GM23338 (cell line): ENCODE data around the gene FOXI2. TPM values are rescaled to one million over a fixed set of nuclear protein-coding genes. Genes with fewer than 3 reads are reported as not detected.
A peak's percentile ranks its signal among the peaks of the same experiment; 100 is the strongest.

ENCODE experiments used
- ATAC-seq: fragments of 200-7000 bp; cut with Tn5 transposase; 3 replicates; pipeline ENCODE4 v1.9.1; 2020
- DNase-seq: peaks from one replicate; pipeline ENCODE4 v3.0.0-alpha.2; 2015; ENCODE audit warnings: low spot score
- H2AFZ ChIP-seq: fragments of 200-600 bp; sonication (generic); 2 replicates; pipeline ENCODE4 v1.8.0; 2016; ENCODE audit warnings: antibody characterized with exemption, mild to moderate bottlenecking, moderate library complexity
- H3F3A ChIP-seq: fragments of 200-600 bp; sonication (generic); replicated peaks from 2 replicates; pipeline ENCODE4 v1.8.0; 2017; ENCODE audit warnings: antibody characterized with exemption, mixed run types, low read depth
- H3K27ac ChIP-seq: fragments of 200-600 bp; sonication (generic); 2 replicates; pipeline ENCODE4 v1.6.1; 2016; ENCODE audit warnings: low read depth
- H3K27me3 ChIP-seq: fragments of 200-600 bp; sonication (generic); 2 replicates; pipeline ENCODE4 v1.8.0; 2016; ENCODE audit warnings: mild to moderate bottlenecking, mixed run types, moderate library complexity; ENCODE audit not compliant: insufficient read depth
- H3K36me3 ChIP-seq: fragments of 200-600 bp; sonication (generic); 2 replicates; pipeline ENCODE4 v1.8.0; 2016; ENCODE audit warnings: mild to moderate bottlenecking; ENCODE audit not compliant: insufficient read depth
- H3K4me1 ChIP-seq: fragments of 200-600 bp; sonication (generic); 2 replicates; pipeline ENCODE4 v1.8.0; 2016; ENCODE audit warnings: mild to moderate bottlenecking, moderate library complexity; ENCODE audit not compliant: insufficient read depth
- H3K4me2 ChIP-seq: fragments of 200-600 bp; sonication (generic); 2 replicates; pipeline ENCODE4 v1.7.1; 2017; ENCODE audit warnings: mixed run types
- H3K4me3 ChIP-seq: fragments of 200-600 bp; sonication (generic); 2 replicates; pipeline ENCODE4 v1.6.1; 2016; ENCODE audit warnings: mixed run types
- H3K79me2 ChIP-seq: fragments of 200-600 bp; sonication (generic); replicated peaks from 2 replicates; pipeline ENCODE4 v1.8.0; 2017; ENCODE audit warnings: mild to moderate bottlenecking; ENCODE audit not compliant: insufficient read depth
- H3K9me2 ChIP-seq: fragments of 200-600 bp; sonication (generic); 2 replicates; pipeline ENCODE4 v1.8.0; 2017; ENCODE audit not compliant: insufficient read depth
- H4K20me1 ChIP-seq: fragments of 200-600 bp; sonication (generic); replicated peaks from 2 replicates; pipeline ENCODE4 v1.8.0; 2017; ENCODE audit warnings: mild to moderate bottlenecking; ENCODE audit not compliant: insufficient read depth
- H3K27ac Mint-ChIP-seq: 2 replicates; pipeline ENCODE4 v1.8.0; 2020; ENCODE audit warnings: inconsistent platforms, mild to moderate bottlenecking, moderate library complexity, mixed read lengths
- H3K27me3 Mint-ChIP-seq: 3 replicates; pipeline ENCODE4 v1.8.0; 2022; ENCODE audit warnings: low read depth, mild to moderate bottlenecking, moderate library complexity, mixed read lengths, inconsistent platforms; ENCODE audit not compliant: insufficient read depth, poor library complexity
- H3K36me3 Mint-ChIP-seq: 3 replicates; pipeline ENCODE4 v1.8.0; 2021; ENCODE audit warnings: low read depth, mild to moderate bottlenecking, inconsistent platforms, moderate library complexity, mixed read lengths
- H3K4me1 Mint-ChIP-seq: 3 replicates; pipeline ENCODE4 v1.8.0; 2020; ENCODE audit warnings: mild to moderate bottlenecking, inconsistent platforms, mixed read lengths
- H3K4me3 Mint-ChIP-seq: 3 replicates; pipeline ENCODE4 v1.8.0; 2021; ENCODE audit warnings: moderate library complexity, mild to moderate bottlenecking, inconsistent platforms, mixed read lengths
- H3K9me3 Mint-ChIP-seq: 3 replicates; pipeline ENCODE4 v1.8.0; 2020; ENCODE audit warnings: moderate library complexity, mild to moderate bottlenecking, inconsistent platforms, mixed read lengths
- CREB1 ChIP-seq: fragments of 250-450 bp; sonication (Bioruptor Pico); IDR thresholded peaks from 2 replicates; pipeline ENCODE4 v1.5.0; 2020; ENCODE audit warnings: low read depth, mild to moderate bottlenecking, moderate library complexity
- CTCF ChIP-seq, 2 experiments: fragments of 200-600 bp in 1 of 2; sonication (generic) in 1 of 2; conservative IDR thresholded peaks; 2 replicates each; pipeline versions ENCODE4 v1.5.1 to v1.6.1; 2016 to 2017; ENCODE audit warnings: antibody characterized with exemption in 2 of 2, low read depth in 2 of 2, mild to moderate bottlenecking in 2 of 2, moderate library complexity in 1 of 2
- ETS1 ChIP-seq: IDR thresholded peaks from 2 replicates; pipeline ENCODE4 v1.6.1; 2016; ENCODE audit warnings: antibody characterized with exemption
- NANOG ChIP-seq: IDR thresholded peaks from 2 replicates; pipeline ENCODE4 v1.6.1; 2016; ENCODE audit warnings: antibody characterized with exemption, borderline replicate concordance
- POLR2AphosphoS5 ChIP-seq: IDR thresholded peaks from 2 replicates; pipeline ENCODE4 v1.6.1; 2016; ENCODE audit warnings: antibody characterized with exemption, low read depth
- STAT1 ChIP-seq: IDR thresholded peaks from one replicate; pipeline ENCODE4 v1.6.1; 2016; ENCODE audit warnings: antibody characterized with exemption; ENCODE audit not compliant: unreplicated experiment
- ZNF331 ChIP-seq: fragments of 250-450 bp; sonication (Bioruptor Pico); IDR thresholded peaks from 2 replicates; pipeline ENCODE4 v1.5.0; 2020; ENCODE audit warnings: low read depth, mild to moderate bottlenecking, moderate library complexity
- polyA plus RNA-seq: library from polyadenylated mRNA; unstranded; fragments of >200 nt; fragmentation: Nextera tagmentation; extraction: Ambion mirVana; gene quantifications from 2 replicates; pipeline ENCODE4 v1.2.1, GENCODE V29; 2016
- total RNA-seq: library from RNA; depleted of rRNA; stranded (reverse); fragments of >200 nt; shearing (Covaris generic); gene quantifications from 2 replicates; pipeline ENCODE4 v1.2.3, GENCODE V29; 2014
- TF ChIP-seq, protein P1 (sequence below): IDR thresholded peaks from one replicate; pipeline ENCODE4 v1.6.1; 2018; ENCODE audit warnings: antibody characterized with exemption; ENCODE audit not compliant: unreplicated experiment

The FOXI2 gene
- total and polyA plus RNA-seq, 2 experiments from 2014 or later = 0.74 to 1.3 TPM

DNA sequence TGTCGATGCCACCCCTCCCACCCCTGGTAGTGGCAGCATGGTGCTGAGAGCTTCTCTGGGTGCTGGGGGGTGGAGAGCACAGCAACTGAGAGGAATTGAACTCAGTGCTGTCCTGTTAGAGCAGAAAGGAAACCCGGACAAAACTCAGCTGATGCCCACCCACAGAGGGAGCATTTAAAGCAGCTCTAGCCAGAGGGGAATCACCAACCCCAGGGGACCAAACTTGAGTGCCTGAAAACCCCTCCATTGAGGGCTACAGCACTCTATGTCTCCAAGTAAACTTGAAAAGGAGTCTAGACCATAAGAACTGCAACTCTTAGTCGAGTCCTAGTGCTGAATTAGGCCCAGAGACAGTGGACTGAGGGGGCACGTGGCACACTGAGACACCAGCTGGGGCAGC, 16.8 kb upstream of the FOXI2 start:
- ATAC-seq (peak; percentile 23; the same call in 1 of the 3 replicates), DNase-seq (no peak)
- Mint-ChIP-seq H3K27me3 (peaks cover 5% of the 10 kb centered on the region), H3K4me1 (no peaks in the 10 kb centered on the region; the same call in 2 of the 3 replicates), H3K27ac (no peak overlapping the region), H3K36me3 (no peaks in the 10 kb centered on the region), H3K9me3 (no peaks in the 10 kb centered on the region; the same call in 2 of the 3 replicates), H3K4me3 (no peak overlapping the region)
- Histone ChIP-seq H3K4me1 (no peaks in the 10 kb centered on the region), H3K27me3 (no peaks in the 10 kb centered on the region), H3K9me2 (peaks cover 3% of the 10 kb centered on the region; the same call in 1 of the 2 replicates), H2AFZ (no peak overlapping the region; the same call in 1 of the 2 replicates), H3F3A (no peaks in the 10 kb centered on the region), H3K4me3 (no peak overlapping the region), H4K20me1 (no peaks in the 10 kb centered on the region), H3K4me2 (no peak overlapping the region), H3K27ac (no peak overlapping the region), H3K36me3 (no peaks in the 10 kb centered on the region), H3K79me2 (no peaks in the 10 kb centered on the region)
- TF ChIP-seq ETS1 = no peak
- TF ChIP-seq ZNF331 = no peak
- no peak for TF ChIP-seq STAT1
- TF ChIP-seq CREB1 (CRISPR knock-in tag) = no peak
- TF ChIP-seq, protein P1, sequence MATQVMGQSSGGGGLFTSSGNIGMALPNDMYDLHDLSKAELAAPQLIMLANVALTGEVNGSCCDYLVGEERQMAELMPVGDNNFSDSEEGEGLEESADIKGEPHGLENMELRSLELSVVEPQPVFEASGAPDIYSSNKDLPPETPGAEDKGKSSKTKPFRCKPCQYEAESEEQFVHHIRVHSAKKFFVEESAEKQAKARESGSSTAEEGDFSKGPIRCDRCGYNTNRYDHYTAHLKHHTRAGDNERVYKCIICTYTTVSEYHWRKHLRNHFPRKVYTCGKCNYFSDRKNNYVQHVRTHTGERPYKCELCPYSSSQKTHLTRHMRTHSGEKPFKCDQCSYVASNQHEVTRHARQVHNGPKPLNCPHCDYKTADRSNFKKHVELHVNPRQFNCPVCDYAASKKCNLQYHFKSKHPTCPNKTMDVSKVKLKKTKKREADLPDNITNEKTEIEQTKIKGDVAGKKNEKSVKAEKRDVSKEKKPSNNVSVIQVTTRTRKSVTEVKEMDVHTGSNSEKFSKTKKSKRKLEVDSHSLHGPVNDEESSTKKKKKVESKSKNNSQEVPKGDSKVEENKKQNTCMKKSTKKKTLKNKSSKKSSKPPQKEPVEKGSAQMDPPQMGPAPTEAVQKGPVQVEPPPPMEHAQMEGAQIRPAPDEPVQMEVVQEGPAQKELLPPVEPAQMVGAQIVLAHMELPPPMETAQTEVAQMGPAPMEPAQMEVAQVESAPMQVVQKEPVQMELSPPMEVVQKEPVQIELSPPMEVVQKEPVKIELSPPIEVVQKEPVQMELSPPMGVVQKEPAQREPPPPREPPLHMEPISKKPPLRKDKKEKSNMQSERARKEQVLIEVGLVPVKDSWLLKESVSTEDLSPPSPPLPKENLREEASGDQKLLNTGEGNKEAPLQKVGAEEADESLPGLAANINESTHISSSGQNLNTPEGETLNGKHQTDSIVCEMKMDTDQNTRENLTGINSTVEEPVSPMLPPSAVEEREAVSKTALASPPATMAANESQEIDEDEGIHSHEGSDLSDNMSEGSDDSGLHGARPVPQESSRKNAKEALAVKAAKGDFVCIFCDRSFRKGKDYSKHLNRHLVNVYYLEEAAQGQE = no peak
- no peak for TF ChIP-seq CTCF (conservative IDR thresholded peaks at IDR 0.05; ENCODE audit: low read depth in 2 of 2)
- TF ChIP-seq POLR2AphosphoS5 = no peak

DNA sequence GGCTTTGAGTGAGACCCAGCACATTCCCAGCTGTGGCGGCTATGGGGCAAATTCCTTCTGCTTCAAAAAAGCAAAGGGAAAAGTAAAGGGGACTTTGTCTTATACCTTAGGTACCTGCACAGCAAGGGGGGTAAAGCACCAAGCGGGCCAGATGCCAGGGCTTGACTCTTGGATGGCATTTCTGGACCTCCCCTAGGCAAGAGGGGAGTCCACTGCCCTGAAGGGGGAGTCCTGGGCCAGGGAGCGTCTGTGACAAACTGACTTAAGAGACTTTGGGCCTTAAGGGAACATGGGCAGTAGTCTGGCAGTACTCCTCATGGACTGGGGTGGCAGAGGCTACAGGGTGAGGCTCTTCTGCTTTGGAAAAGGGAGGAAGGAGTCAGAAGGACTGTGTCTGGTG, 16.1 kb upstream of the FOXI2 start:
- Histone ChIP-seq H3K4me1 (no peaks in the 10 kb centered on the region), H3K9me2 (peaks cover 3% of the 10 kb centered on the region; the same call in 1 of the 2 replicates), H3K27me3 (no peaks in the 10 kb centered on the region), H3K4me3 (no peak overlapping the region), H3K36me3 (no peaks in the 10 kb centered on the region), H3F3A (no peaks in the 10 kb centered on the region), H4K20me1 (no peaks in the 10 kb centered on the region; the same call in 1 of the 2 replicates), H3K27ac (no peak overlapping the region), H3K79me2 (no peaks in the 10 kb centered on the region), H2AFZ (no peak overlapping the region), H3K4me2 (no peak overlapping the region)
- Mint-ChIP-seq H3K4me1 (no peaks in the 10 kb centered on the region; the same call in 2 of the 3 replicates), H3K9me3 (no peaks in the 10 kb centered on the region; the same call in 2 of the 3 replicates), H3K27ac (no peak overlapping the region), H3K36me3 (no peaks in the 10 kb centered on the region), H3K4me3 (no peak overlapping the region), H3K27me3 (peaks cover 5% of the 10 kb centered on the region)
- ATAC-seq (peak; percentile 66), DNase-seq (peak; percentile 22)
- TF ChIP-seq CTCF (conservative IDR thresholded peaks at IDR 0.05; ENCODE audit: low read depth in 2 of 2) (peak; percentile 12 to 51; a peak in 2 of 4 replicates), ETS1 (no peak), NANOG (no peak)
